SK-N-DZ (cell line): ENCODE results near the gene LRP5.
"Not testable (repeated sequence)": the region's sequence is repeated elsewhere in the genome, so short reads cannot be mapped to it uniquely, and the experiment has no call there.

Experiments used
- DNase-seq: peaks from one replicate; pipeline ENCODE4 v3.0.0-alpha.2; 2015; ENCODE audit warnings: low spot score

The LRP5 gene

GRCh38 chr11:68388595-68389198 is 76.3 kb downstream of the LRP5 start:
- DNase-seq, result no peak

GRCh38 chr11:68390315-68390714 is 77.9 kb downstream of the LRP5 start:
- no peak for DNase-seq

- DNase-seq, result no peak
Measured at GRCh38 chr11:68392822-68393221, 80.4 kb downstream of the LRP5 start.

- DNase-seq, result peak; percentile 32
Measured at GRCh38 chr11:68396516-68396915, 84.1 kb downstream of the LRP5 start.

- no peak for DNase-seq
Measured at GRCh38 chr11:68397256-68397655, 84.9 kb downstream of the LRP5 start.

- DNase-seq, result no peak
Measured at GRCh38 chr11:68398995-68399851, 86.8 kb downstream of the LRP5 start.

GRCh38 chr11:68399916-68400315 is 87.5 kb downstream of the LRP5 start:
- no peak for DNase-seq

- not testable (repeated sequence) for DNase-seq
Measured at GRCh38 chr11:68400584-68400983, 88.2 kb downstream of the LRP5 start.

- DNase-seq, result no peak
Measured at GRCh38 chr11:68401856-68402255, 89.5 kb downstream of the LRP5 start.

GRCh38 chr11:68402355-68403031 is 90.1 kb downstream of the LRP5 start:
- no peak for DNase-seq

GRCh38 chr11:68403424-68403823 is 91.0 kb downstream of the LRP5 start:
- no peak for DNase-seq

- DNase-seq, result no peak
Measured at GRCh38 chr11:68403831-68404230, 91.4 kb downstream of the LRP5 start.

- no peak for DNase-seq
Measured at GRCh38 chr11:68406324-68407313, 94.2 kb downstream of the LRP5 start.

- no peak for DNase-seq
Measured at GRCh38 chr11:68408512-68408911, 96.1 kb downstream of the LRP5 start.

GRCh38 chr11:68409748-68410344 is 97.5 kb downstream of the LRP5 start:
- no peak for DNase-seq

- DNase-seq, result no peak
Measured at GRCh38 chr11:68411501-68411991, 99.2 kb downstream of the LRP5 start.

- DNase-seq, result no peak
Measured at GRCh38 chr11:68412593-68413475, 100.4 kb downstream of the LRP5 start.

- no peak for DNase-seq
Measured at GRCh38 chr11:68413591-68413999, 101.2 kb downstream of the LRP5 start.

GRCh38 chr11:68414496-68415221 is 102.3 kb downstream of the LRP5 start:
- DNase-seq, result no peak
